Astrocyte (in vitro differentiated cells and primary cell): Measurements from ENCODE around the gene FGF8. TPM values are rescaled to one million over a fixed set of nuclear protein-coding genes. Genes with fewer than 3 reads are reported as not detected.
A peak's percentile ranks its signal among the peaks of the same experiment; 100 is the strongest.

Experiments
- DNase-seq: peaks from one replicate; pipeline ENCODE4 v3.0.0-alpha.2; 2010; ENCODE audit warnings: low read depth
- FAIRE-seq: peaks from 2 replicates; lab custom pipeline; 2011; peaks lifted over from hg19 to GRCh38; lab: Jason Lieb, UNC
- H2AFZ ChIP-seq: 2 replicates; pipeline ENCODE4 v1.6.0; 2012; ENCODE audit warnings: low read depth, low read length, inconsistent platforms
- H3K27ac ChIP-seq: 2 replicates; pipeline ENCODE4 v1.5.1; 2011; ENCODE audit warnings: low read depth, low read length, inconsistent platforms
- H3K27me3 ChIP-seq: 2 replicates; pipeline ENCODE4 v1.6.0; 2011; ENCODE audit warnings: low read length, inconsistent platforms; ENCODE audit not compliant: insufficient read depth
- H3K36me3 ChIP-seq: 2 replicates; pipeline ENCODE4 v1.5.1; 2011; ENCODE audit warnings: low read length, inconsistent platforms; ENCODE audit not compliant: insufficient read depth
- H3K4me1 ChIP-seq: 2 replicates; pipeline ENCODE4 v1.5.1; 2011; ENCODE audit warnings: low read length, inconsistent platforms; ENCODE audit not compliant: insufficient read depth
- H3K4me2 ChIP-seq: 2 replicates; pipeline ENCODE4 v1.6.0; 2012; ENCODE audit warnings: low read length, inconsistent platforms
- H3K4me3 ChIP-seq: 2 replicates; pipeline ENCODE4 v1.5.1; 2011; ENCODE audit warnings: low read depth, mild to moderate bottlenecking, low read length, inconsistent platforms; ENCODE audit not compliant: insufficient read depth
- H3K79me2 ChIP-seq: 2 replicates; pipeline ENCODE4 v1.6.0; 2012; ENCODE audit warnings: mild to moderate bottlenecking, low read length, inconsistent platforms; ENCODE audit not compliant: insufficient read depth
- H3K9ac ChIP-seq: 2 replicates; pipeline ENCODE4 v1.6.0; 2012; ENCODE audit warnings: mild to moderate bottlenecking, low read length, inconsistent platforms
- H3K9me3 ChIP-seq: 2 replicates; pipeline ENCODE4 v1.5.1; 2012; ENCODE audit warnings: low read depth, mild to moderate bottlenecking, low read length, inconsistent platforms; ENCODE audit not compliant: insufficient read depth
- H4K20me1 ChIP-seq: 2 replicates; pipeline ENCODE4 v1.6.0; 2012; ENCODE audit warnings: low read length, inconsistent platforms; ENCODE audit not compliant: insufficient read depth
- H3K27ac Mint-ChIP-seq: one replicate; pipeline ENCODE4 v1.8.0; 2021; ENCODE audit warnings: mild to moderate bottlenecking, mixed read lengths; ENCODE audit not compliant: unreplicated experiment
- H3K27me3 Mint-ChIP-seq: one replicate; pipeline ENCODE4 v1.8.0; 2021; ENCODE audit warnings: low read depth, mixed read lengths; ENCODE audit not compliant: unreplicated experiment
- H3K36me3 Mint-ChIP-seq: one replicate; pipeline ENCODE4 v1.8.0; 2021; ENCODE audit warnings: low read depth, mixed read lengths; ENCODE audit not compliant: unreplicated experiment
- H3K4me1 Mint-ChIP-seq: one replicate; pipeline ENCODE4 v1.8.0; 2021; ENCODE audit warnings: low read depth, mixed read lengths; ENCODE audit not compliant: unreplicated experiment
- H3K4me3 Mint-ChIP-seq: one replicate; pipeline ENCODE4 v1.8.0; 2021; ENCODE audit warnings: mild to moderate bottlenecking, moderate library complexity, mixed read lengths; ENCODE audit not compliant: unreplicated experiment
- H3K9me3 Mint-ChIP-seq: one replicate; pipeline ENCODE4 v1.8.0; 2021; ENCODE audit warnings: mild to moderate bottlenecking, mixed read lengths; ENCODE audit not compliant: unreplicated experiment
- EZH2 ChIP-seq: IDR thresholded peaks from 2 replicates; pipeline ENCODE4 v1.6.1; 2012; ENCODE audit warnings: mild to moderate bottlenecking, low read length, inconsistent platforms; ENCODE audit not compliant: insufficient read depth
- total RNA-seq: library from RNA; stranded (reverse); gene quantifications from 2 replicates; pipeline ENCODE4 v1.2.1, GENCODE V29; 2021
- TF ChIP-seq, protein P1 (sequence below): IDR thresholded peaks from 2 replicates; pipeline ENCODE4 v1.5.1; 2011; ENCODE audit warnings: low read depth, mild to moderate bottlenecking, inconsistent platforms, low read length, moderate library complexity; ENCODE audit not compliant: insufficient read depth

FGF8 gene
- total RNA-seq, 1 donor from 2014 or later: 0.61 TPM

DNA sequence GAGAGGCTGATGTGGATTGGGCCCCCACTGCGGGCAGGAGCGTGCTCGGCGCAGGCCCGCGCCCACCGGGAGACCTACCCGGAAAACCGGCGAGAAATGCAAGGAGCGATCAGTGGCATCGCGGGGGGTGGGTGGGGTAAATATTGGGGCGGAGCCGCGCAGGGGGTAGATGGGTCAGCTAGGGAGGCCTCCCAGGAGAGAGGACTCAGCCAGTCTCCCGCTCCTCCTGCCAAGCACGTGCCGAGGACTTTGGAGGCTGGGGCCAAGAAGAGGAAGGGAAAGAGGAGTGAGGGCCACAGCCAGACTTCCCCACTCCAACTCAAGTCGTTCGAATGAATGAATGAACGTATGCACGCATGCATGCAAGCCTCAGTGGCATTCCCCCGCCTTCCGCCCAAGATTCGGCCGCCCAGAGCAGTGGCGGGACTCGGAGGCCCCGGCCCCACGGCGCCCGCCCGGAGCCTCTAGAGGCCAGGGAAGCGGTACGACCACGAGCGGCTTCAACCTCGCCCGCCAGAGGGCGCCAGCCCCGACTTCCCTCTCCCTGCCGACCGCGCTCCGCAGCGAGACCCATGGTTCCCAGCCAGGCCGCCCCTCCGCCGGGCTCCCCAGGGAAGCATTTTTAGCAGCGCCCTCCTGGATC, 3.8 kb upstream of the FGF8 start:
- H3K27ac ChIP-seq: no peak overlapping the region
- H3K9ac ChIP-seq: no peak overlapping the region
- peak overlapping the region; percentile 40 for H3K4me3 ChIP-seq
- H3K27me3 Mint-ChIP-seq: peaks cover 22% of the 10 kb centered on the region
- peaks cover 14% of the 10 kb centered on the region for H3K79me2 ChIP-seq
- H3K36me3 Mint-ChIP-seq: peaks cover 6% of the 10 kb centered on the region
- peak overlapping the region; percentile 84 for H3K4me2 ChIP-seq
- no peaks in the 10 kb centered on the region for H3K9me3 ChIP-seq
- H3K4me3 Mint-ChIP-seq: no peak overlapping the region
- H3K36me3 ChIP-seq: peaks cover 4% of the 10 kb centered on the region
- peaks cover 58% of the 10 kb centered on the region for H4K20me1 ChIP-seq
- FAIRE-seq (no peak), DNase-seq (peak; percentile 25)
- peak; percentile 19 for TF ChIP-seq EZH2
- TF ChIP-seq, protein P1, sequence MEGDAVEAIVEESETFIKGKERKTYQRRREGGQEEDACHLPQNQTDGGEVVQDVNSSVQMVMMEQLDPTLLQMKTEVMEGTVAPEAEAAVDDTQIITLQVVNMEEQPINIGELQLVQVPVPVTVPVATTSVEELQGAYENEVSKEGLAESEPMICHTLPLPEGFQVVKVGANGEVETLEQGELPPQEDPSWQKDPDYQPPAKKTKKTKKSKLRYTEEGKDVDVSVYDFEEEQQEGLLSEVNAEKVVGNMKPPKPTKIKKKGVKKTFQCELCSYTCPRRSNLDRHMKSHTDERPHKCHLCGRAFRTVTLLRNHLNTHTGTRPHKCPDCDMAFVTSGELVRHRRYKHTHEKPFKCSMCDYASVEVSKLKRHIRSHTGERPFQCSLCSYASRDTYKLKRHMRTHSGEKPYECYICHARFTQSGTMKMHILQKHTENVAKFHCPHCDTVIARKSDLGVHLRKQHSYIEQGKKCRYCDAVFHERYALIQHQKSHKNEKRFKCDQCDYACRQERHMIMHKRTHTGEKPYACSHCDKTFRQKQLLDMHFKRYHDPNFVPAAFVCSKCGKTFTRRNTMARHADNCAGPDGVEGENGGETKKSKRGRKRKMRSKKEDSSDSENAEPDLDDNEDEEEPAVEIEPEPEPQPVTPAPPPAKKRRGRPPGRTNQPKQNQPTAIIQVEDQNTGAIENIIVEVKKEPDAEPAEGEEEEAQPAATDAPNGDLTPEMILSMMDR: peak; percentile 43
- no peak overlapping the region for H2AFZ ChIP-seq
- peaks cover 33% of the 10 kb centered on the region for H3K4me1 ChIP-seq
- H3K27ac Mint-ChIP-seq: no peak overlapping the region
- H3K9me3 Mint-ChIP-seq: no peaks in the 10 kb centered on the region
- H3K27me3 ChIP-seq: peaks cover 36% of the 10 kb centered on the region
- H3K4me1 Mint-ChIP-seq: peaks cover 12% of the 10 kb centered on the region

DNA sequence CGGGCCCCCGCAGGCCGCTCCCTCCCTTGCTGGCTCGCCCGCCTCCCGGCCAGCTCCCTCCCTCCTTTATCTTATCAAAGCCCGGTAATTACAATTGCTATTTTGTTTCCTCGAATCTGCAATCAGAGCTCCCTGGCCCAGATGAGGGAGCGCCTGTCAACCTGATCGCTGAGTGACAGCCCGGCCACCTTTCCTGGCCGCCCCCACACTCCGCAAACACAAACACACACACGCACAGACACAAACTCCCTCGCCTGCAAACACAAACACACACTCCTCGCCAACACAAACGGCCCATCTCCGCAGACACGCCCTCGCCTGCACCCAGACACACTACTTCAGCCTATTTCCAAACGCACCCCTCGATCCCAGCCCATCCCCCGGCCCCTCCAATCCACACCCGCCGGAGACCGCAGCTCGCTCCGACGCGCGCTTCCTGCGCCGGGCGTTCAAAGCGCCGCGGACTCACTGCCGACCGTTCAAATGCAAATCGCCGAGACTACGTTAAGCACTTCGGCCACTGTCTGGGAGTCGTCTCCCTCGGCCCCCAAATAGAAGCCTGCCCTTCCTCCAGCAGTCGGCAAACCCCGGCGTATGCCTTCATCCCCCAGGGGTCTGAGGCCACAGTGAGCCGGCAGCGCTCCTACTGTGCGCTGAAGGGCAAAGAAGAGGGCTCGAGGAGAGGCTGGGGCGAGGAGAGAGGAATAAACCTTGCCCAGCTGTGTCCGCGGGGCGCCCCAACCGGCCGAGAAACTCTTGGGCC, 3.0 kb upstream of the FGF8 start:
- H3K27ac ChIP-seq: no peak overlapping the region
- peak overlapping the region; percentile 84 for H3K4me2 ChIP-seq
- peak overlapping the region; percentile 12 for H3K9ac ChIP-seq
- peaks cover 31% of the 10 kb centered on the region for H3K4me1 ChIP-seq
- FAIRE-seq: no peak
- Mint-ChIP-seq H3K27me3 (peaks cover 29% of the 10 kb centered on the region), H3K36me3 (peaks cover 6% of the 10 kb centered on the region), H3K4me3 (peak overlapping the region; percentile 75), H3K9me3 (no peaks in the 10 kb centered on the region), H3K4me1 (peaks cover 7% of the 10 kb centered on the region), H3K27ac (no peak overlapping the region)
- H3K79me2 ChIP-seq: peaks cover 14% of the 10 kb centered on the region
- H2AFZ ChIP-seq: peak overlapping the region; percentile 32
- H4K20me1 ChIP-seq: peaks cover 51% of the 10 kb centered on the region
- peak; percentile 21 for DNase-seq
- no peaks in the 10 kb centered on the region for H3K9me3 ChIP-seq
- no peaks in the 10 kb centered on the region for H3K36me3 ChIP-seq
- peak; percentile 55 for TF ChIP-seq EZH2
- TF ChIP-seq, protein P1: no peak
- peak overlapping the region; percentile 40 for H3K4me3 ChIP-seq
- peaks cover 43% of the 10 kb centered on the region for H3K27me3 ChIP-seq
